Calu3 (cell line): ENCODE results near the gene SELPLG. TPM values are rescaled to one million over a fixed set of nuclear protein-coding genes. Genes with fewer than 3 reads are reported as not detected.
"Not testable (repeated sequence)": the region's sequence is repeated elsewhere in the genome, so short reads cannot be mapped to it uniquely, and the experiment has no call there.

Source experiments
- BruUV-seq: library from RNA; stranded (reverse); fragments of 400-500 nt; replicated peaks from 2 replicates; lab custom pipeline; 2021; lab: Mats Ljungman, UMichigan
- CTCF ChIA-PET: fragments of 300-600 bp; sonication (Branson Sonifier 250); formaldehyde crosslinking; loops from one replicate; lab custom pipeline; 2022; ENCODE audit warnings: antibody characterized with exemption; lab: Charles Lee
- DNase-seq: peaks from one replicate; pipeline ENCODE4 v3.0.0; 2022
- H3K27ac Mint-ChIP-seq: one replicate; pipeline ENCODE4 v1.8.0; 2022; ENCODE audit warnings: mixed read lengths; ENCODE audit not compliant: unreplicated experiment
- H3K27me3 Mint-ChIP-seq: one replicate; pipeline ENCODE4 v1.8.0; 2022; ENCODE audit warnings: mixed read lengths; ENCODE audit not compliant: unreplicated experiment
- H3K36me3 Mint-ChIP-seq: one replicate; pipeline ENCODE4 v1.8.0; 2022; ENCODE audit warnings: mild to moderate bottlenecking, moderate library complexity, mixed read lengths; ENCODE audit not compliant: insufficient read depth, unreplicated experiment
- H3K4me1 Mint-ChIP-seq: one replicate; pipeline ENCODE4 v1.8.0; 2022; ENCODE audit warnings: mild to moderate bottlenecking, low read depth, mixed read lengths; ENCODE audit not compliant: unreplicated experiment
- H3K4me3 Mint-ChIP-seq: one replicate; pipeline ENCODE4 v1.8.0; 2022; ENCODE audit warnings: mild to moderate bottlenecking, low read depth, moderate library complexity, mixed read lengths; ENCODE audit not compliant: unreplicated experiment
- H3K9me3 Mint-ChIP-seq: one replicate; pipeline ENCODE4 v1.8.0; 2022; ENCODE audit warnings: low read depth, mixed read lengths; ENCODE audit not compliant: unreplicated experiment
- CTCF ChIP-seq: fragments of 200-600 bp; IDR thresholded peaks from one replicate; pipeline ENCODE4 v1.8.0; 2022; ENCODE audit warnings: antibody characterized with exemption; ENCODE audit not compliant: unreplicated experiment
- intact Hi-C: fragments of 100-400 bp; cut with micrococcal nuclease; formaldehyde crosslinking; loops from one replicate; pipeline ENCODE4 v1.10.0; 2022; ENCODE audit not compliant: unreplicated experiment
- total RNA-seq: library from RNA; stranded (reverse); gene quantifications from 2 replicates; pipeline ENCODE4 v1.2.3, GENCODE V29; 2022

The SELPLG gene
- total RNA-seq, 1 experiment from 2014 or later, result 0.76 TPM

- no peak for TF ChIP-seq CTCF
- Mint-ChIP-seq H3K27ac (no peak overlapping the region), H3K9me3 (peaks cover 2% of the 10 kb centered on the region), H3K4me1 (no peaks in the 10 kb centered on the region), H3K4me3 (no peak overlapping the region), H3K36me3 (peaks cover 4% of the 10 kb centered on the region), H3K27me3 (peaks cover 55% of the 10 kb centered on the region)
- no peak for DNase-seq
- BruUV-seq, result no TSS peak
- CTCF ChIA-PET, result interaction anchor here (0.8 kb wide), 1 partner anchor 41 kb away, joined by 3 read pairs; no protein-coding TSS in a partner anchor
- intact Hi-C loops, result no loop called here
Measured at GRCh38 chr12:108576660-108577234, 56.9 kb downstream of the SELPLG start.

DNA sequence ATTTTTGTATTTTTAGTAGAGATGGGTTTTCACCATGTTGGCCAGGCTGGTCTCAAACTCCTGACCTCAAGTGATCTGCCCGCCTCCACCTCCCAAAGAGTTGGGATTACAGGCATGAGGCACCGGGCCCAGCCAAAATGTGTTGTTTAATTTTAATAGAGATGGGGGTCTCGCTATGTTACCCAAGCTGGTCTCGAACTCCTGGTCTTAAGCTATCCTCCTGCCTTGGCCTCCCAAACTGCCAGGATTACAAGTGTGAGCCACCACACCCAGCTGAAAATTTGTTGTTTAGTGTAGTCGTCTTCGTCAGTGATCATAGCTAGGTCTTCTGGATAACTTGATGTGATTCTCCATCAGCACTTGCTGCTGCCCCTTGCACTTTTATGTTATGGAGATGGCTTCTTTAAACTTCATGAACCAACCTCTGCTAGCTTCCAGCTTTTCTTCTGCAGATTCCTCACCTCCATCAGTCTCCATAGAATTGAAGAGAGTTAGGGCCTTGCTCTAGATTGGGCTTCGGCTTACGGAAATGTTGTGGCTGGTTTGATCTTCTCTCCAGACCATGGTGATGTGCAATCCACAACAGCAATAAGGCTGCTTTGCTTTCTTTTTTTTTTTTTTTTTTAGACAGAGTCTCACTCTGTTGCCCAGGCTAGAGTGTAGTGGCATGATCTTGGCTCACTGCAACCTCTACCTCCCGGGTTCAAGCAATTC, 58.3 kb downstream of the SELPLG start:
- intact Hi-C loops, result no loop called here

GRCh38 chr12:108574276-108574675, 59.4 kb downstream of the SELPLG start:
- DNase-seq, H3K27ac Mint-ChIP-seq, H3K4me3 Mint-ChIP-seq, H3K9me3 Mint-ChIP-seq, BruUV-seq, H3K4me1 Mint-ChIP-seq, intact Hi-C loops, CTCF ChIA-PET: not testable (repeated sequence)
- Mint-ChIP-seq H3K36me3 (peaks cover 11% of the 10 kb centered on the region), H3K27me3 (peaks cover 51% of the 10 kb centered on the region)

More for the DNA sequence above, 58.3 kb downstream of the SELPLG start:
- Mint-ChIP-seq H3K4me1 (no peaks in the 10 kb centered on the region), H3K36me3 (peaks cover 7% of the 10 kb centered on the region), H3K27me3 (peaks cover 55% of the 10 kb centered on the region), H3K27ac (no peak overlapping the region), H3K4me3 (no peak overlapping the region), H3K9me3 (peaks cover 2% of the 10 kb centered on the region)
- BruUV-seq, result no TSS peak
- TF ChIP-seq CTCF, result no peak
- CTCF ChIA-PET, result no interaction called here
- no peak for DNase-seq

DNA sequence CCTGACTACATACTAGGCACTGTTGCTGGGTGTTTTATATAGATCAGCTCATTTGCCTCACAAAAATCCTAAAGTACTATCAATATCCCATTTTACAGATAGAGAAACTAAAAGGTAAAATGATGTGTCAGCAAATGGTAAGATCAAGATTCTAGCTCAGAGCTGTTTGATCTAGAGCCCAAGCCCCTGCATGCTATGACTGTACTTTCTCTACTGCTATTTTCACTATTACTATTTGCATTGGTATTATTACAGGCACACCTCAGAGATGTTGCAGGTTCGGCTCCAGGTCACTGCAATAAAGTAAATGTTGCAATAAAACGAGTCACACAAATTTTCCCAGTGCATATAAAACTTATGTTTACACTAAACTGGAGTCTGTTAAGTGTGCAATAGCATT, 60.4 kb downstream of the SELPLG start:
- DNase-seq, result no peak
- CTCF ChIA-PET, result interaction anchor here (1.0 to 1.1 kb wide), 2 partner anchors 11 to 520 kb away, joined by 4 to 6 read pairs; partner anchors contain the start of gene ISCU
- peaks cover 41% of the 10 kb centered on the region for H3K27me3 Mint-ChIP-seq
- no peaks in the 10 kb centered on the region for H3K9me3 Mint-ChIP-seq
- no peak overlapping the region for H3K4me3 Mint-ChIP-seq
- BruUV-seq, result no TSS peak
- no peak overlapping the region for H3K27ac Mint-ChIP-seq
- no peak for TF ChIP-seq CTCF
- intact Hi-C loops, result no loop called here
- H3K4me1 Mint-ChIP-seq, result no peaks in the 10 kb centered on the region
- H3K36me3 Mint-ChIP-seq, result peaks cover 20% of the 10 kb centered on the region
